TTC549 (cell line): ENCODE results near the gene VOPP1.
"Not testable (repeated sequence)": the region's sequence is repeated elsewhere in the genome, so short reads cannot be mapped to it uniquely, and the experiment has no call there.

Experiments used
- FAIRE-seq: peaks from 2 replicates; lab custom pipeline; 2012; peaks lifted over from hg19 to GRCh38; lab: Jason Lieb, UNC

The VOPP1 gene

GRCh38 chr7:55486192-55486590 is 86.1 kb downstream of the VOPP1 start:
- FAIRE-seq, result no peak

- no peak for FAIRE-seq
Observed at GRCh38 chr7:55485501-55486191, 86.7 kb downstream of the VOPP1 start.

GRCh38 chr7:55484834-55485233 is 87.5 kb downstream of the VOPP1 start:
- no peak for FAIRE-seq

- FAIRE-seq, result no peak
Observed at GRCh38 chr7:55484241-55484640, 88.1 kb downstream of the VOPP1 start.

GRCh38 chr7:55483046-55483445 is 89.3 kb downstream of the VOPP1 start:
- FAIRE-seq, result no peak

- FAIRE-seq, result no peak
Observed at GRCh38 chr7:55481155-55481554, 91.1 kb downstream of the VOPP1 start.

- no peak for FAIRE-seq
Observed at GRCh38 chr7:55478700-55479099, 93.6 kb downstream of the VOPP1 start.

- no peak for FAIRE-seq
Observed at GRCh38 chr7:55477781-55478374, 94.4 kb downstream of the VOPP1 start.

GRCh38 chr7:55476852-55477780 is 95.2 kb downstream of the VOPP1 start:
- FAIRE-seq, result no peak

- no peak for FAIRE-seq
Observed at GRCh38 chr7:55475855-55476803, 96.2 kb downstream of the VOPP1 start.

GRCh38 chr7:55474944-55475854 is 97.1 kb downstream of the VOPP1 start:
- FAIRE-seq, result no peak

GRCh38 chr7:55473932-55474331 is 98.4 kb downstream of the VOPP1 start:
- no peak for FAIRE-seq

- no peak for FAIRE-seq
Observed at GRCh38 chr7:55472928-55473725, 99.2 kb downstream of the VOPP1 start.

GRCh38 chr7:55472406-55472805 is 99.9 kb downstream of the VOPP1 start:
- FAIRE-seq, result not testable (repeated sequence)

GRCh38 chr7:55471594-55471993 is 100.7 kb downstream of the VOPP1 start:
- not testable (repeated sequence) for FAIRE-seq

- FAIRE-seq, result no peak
Observed at GRCh38 chr7:55470261-55470660, 102.0 kb downstream of the VOPP1 start.

- FAIRE-seq, result no peak
Observed at GRCh38 chr7:55469721-55470120, 102.6 kb downstream of the VOPP1 start.

GRCh38 chr7:55469271-55469681 is 103.0 kb downstream of the VOPP1 start:
- no peak for FAIRE-seq

- no peak for FAIRE-seq
Observed at GRCh38 chr7:55468495-55468894, 103.8 kb downstream of the VOPP1 start.

- no peak for FAIRE-seq
Observed at GRCh38 chr7:55467047-55467593, 105.2 kb downstream of the VOPP1 start.
